GM21576 (cell line): ENCODE measurements around the gene TOM1L1.
A peak's percentile ranks its signal among the peaks of the same experiment; 100 is the strongest.
"Not testable (repeated sequence)": the region's sequence is repeated elsewhere in the genome, so short reads cannot be mapped to it uniquely, and the experiment has no call there.

Experiments
- ATAC-seq: cut with Tn5 transposase; IDR thresholded peaks from one replicate; pipeline ENCODE4 v1.9.1; 2021; ENCODE audit warnings: mild to moderate bottlenecking, moderate library complexity; ENCODE audit not compliant: unreplicated experiment

TOM1L1 gene, protein sequence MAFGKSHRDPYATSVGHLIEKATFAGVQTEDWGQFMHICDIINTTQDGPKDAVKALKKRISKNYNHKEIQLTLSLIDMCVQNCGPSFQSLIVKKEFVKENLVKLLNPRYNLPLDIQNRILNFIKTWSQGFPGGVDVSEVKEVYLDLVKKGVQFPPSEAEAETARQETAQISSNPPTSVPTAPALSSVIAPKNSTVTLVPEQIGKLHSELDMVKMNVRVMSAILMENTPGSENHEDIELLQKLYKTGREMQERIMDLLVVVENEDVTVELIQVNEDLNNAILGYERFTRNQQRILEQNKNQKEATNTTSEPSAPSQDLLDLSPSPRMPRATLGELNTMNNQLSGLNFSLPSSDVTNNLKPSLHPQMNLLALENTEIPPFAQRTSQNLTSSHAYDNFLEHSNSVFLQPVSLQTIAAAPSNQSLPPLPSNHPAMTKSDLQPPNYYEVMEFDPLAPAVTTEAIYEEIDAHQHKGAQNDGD

DNA sequence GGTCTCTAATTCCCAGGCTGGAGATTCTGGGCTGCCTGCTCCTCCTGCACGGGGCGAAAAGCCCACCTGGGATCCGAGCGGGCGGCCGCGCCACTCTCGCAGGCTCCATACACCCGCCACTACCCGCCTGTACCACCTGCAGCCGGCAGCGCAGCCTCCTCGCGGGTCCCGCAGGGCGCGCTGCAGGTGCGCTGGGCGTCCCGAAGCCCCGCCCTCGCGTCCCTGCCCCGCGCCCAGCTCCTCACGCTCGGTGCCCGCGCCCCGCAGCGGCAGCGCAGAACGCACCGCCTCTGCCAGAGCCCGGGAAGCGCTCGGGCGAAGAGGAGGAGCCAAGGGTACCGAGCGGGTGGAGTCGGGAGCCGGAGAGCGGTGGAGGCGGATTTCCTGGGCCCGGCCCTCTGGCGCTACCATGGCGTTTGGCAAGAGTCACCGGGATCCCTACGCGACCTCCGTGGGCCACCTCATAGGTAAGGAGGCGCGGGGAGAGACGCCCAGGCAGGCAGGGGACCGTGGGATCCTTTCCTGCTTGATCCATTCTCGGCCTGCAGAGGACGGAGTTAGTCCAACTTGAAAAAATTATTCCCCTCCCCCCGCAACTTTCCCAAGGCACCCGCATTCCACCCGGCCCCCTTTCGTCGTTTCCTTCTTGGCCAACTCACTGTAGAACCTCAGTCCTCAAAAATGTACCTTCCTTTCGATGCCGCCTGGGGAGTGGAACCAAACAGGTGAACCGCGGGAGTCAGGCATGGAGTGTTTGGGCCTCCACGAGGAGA lies at the start of gene TOM1L1:
TOM1L1 (plus strand) TSS at position 396 of the 773 bp plus-strand sequence; CDS start at position 410, 14 bp downstream.
- ATAC-seq, result no peak

GRCh38 chr17:54859187-54859586 lies 41.5 kb upstream of the TOM1L1 start:
- no peak for ATAC-seq

DNA sequence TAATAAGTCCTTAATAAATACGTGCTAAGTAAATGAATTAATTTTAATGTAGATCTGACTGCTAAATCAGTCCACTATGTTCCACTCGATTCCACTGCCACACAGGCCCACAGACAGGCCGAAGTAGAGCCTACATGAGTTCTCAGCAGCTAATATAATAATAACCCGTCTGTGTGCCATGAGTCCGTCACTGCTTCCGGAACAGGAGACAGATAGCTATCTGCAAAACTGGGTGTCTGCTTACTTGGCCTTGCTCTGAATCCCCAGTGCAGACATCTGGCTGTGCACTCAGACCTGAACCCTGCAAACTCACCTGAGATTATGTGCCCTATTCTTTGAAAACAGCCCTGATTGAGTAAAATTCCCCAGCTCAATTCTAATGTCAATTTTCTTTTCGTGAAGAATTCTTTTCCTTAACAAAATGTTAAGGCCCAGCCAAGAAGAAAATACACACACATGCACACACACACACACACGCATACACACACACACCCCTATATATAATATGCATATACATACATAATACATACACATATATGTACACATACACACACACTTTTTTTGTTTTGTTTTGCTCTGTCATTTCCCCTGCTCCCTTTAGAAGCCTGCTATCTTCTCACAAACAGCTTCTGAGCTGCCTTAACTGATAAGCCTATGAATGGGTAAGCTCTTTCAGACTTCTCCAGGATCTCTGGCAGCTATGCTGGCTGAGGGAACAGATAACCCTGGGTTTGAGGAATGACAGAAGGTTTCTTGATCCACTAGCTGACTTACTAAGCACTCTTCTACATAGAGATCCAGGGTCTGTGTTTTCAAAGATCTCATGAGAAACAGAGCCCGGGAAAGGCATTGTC lies 39.8 kb upstream of the TOM1L1 start:
- no peak for ATAC-seq

GRCh38 chr17:54861471-54861983 lies 39.1 kb upstream of the TOM1L1 start:
- ATAC-seq, result no peak

DNA sequence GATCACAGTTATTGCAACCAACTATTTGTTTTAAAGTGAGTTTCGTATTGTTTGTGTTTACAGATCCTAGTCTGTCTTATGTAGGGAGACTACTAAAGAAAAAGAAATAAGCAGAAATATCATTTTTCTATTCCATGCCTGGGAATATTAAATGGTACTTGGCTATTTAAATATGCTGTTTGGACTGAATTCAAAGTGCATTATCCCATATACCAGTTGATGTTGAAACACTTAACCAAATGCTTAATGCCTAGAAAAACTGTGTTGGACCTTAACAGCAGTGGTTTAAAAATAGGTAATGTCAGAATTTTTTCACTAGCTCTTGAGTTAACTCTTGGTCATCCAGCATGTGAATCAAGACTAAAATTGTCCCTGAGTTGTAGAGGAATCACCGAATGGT lies 37.5 kb upstream of the TOM1L1 start:
- ATAC-seq, result no peak

- ATAC-seq, result no peak
Measured at GRCh38 chr17:54864070-54864469, 36.6 kb upstream of the TOM1L1 start.

GRCh38 chr17:54864636-54865356 lies 35.9 kb upstream of the TOM1L1 start:
- ATAC-seq, result no peak

GRCh38 chr17:54867634-54868033 lies 33.0 kb upstream of the TOM1L1 start:
- no peak for ATAC-seq

DNA sequence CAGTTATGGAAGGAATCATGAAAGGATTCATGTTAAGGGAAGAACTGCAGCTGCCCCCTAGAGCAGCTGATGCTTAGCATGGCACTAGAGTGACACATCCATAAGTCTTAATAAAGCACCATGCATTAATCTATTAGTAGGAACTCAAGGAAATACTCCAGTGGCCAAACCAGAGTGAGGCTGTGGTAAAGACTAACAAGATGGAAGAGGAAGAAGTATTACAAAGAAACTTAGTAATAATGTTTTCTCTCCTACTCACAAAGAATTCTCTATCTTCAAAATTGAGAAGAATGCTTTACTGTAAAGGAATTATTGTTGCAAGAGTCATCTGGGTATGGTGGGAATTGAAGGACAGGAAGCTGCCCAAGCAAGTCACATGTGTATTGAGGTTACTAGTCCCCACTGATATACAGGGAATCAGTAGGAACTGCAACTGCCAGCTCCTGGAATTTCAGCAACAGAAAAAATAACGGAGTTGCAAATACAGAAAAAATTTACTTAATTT lies 29.9 kb upstream of the TOM1L1 start:
- ATAC-seq, result no peak

GRCh38 chr17:54875906-54876305 lies 24.7 kb upstream of the TOM1L1 start:
- not testable (repeated sequence) for ATAC-seq

- ATAC-seq, result no peak
Measured at GRCh38 chr17:54876656-54877195, 23.9 kb upstream of the TOM1L1 start.

- ATAC-seq, result no peak
Measured at GRCh38 chr17:54881255-54881972, 19.2 kb upstream of the TOM1L1 start.

DNA sequence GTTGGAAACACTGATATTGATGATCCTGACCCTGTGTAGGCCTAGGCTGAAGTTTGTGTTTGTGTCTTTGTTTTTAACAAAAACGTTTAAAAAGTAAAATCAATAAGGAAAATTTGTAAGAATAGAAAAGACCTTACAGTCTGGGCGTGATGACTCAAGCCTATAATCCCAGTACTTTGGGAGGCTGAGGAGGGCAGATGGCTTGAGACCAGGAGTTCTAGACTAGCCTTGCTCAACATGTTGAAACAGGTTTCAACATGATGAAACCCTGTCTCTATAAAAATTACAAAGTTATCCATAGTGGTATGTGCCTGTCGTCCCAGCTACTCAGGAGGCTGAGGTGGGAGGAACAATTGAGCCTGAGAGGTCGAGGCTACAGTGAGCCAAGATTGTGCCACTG lies 18.3 kb upstream of the TOM1L1 start:
- ATAC-seq, result no peak

DNA sequence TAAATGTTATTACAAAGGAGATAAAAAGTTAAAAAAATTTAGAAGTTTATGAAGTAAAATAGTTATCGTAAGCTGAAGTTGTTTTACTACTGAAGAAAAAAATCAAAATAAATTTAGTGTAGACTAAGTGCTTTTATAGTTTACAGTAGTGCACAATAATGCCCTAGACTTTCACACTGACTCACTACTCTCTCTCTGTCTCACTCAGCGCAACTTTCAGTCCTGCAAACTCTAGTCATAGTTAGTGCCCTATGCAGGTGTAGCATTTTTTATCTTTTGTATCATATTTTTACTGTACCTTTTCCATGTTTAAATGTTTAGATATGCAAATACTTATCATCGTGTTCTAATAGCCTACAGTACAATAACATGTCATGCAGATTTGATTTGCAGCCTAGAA lies 17.7 kb upstream of the TOM1L1 start:
- ATAC-seq, result peak; percentile 85

GRCh38 chr17:54883939-54884338 lies 16.7 kb upstream of the TOM1L1 start:
- ATAC-seq, result no peak

GRCh38 chr17:54887787-54888186 lies 12.9 kb upstream of the TOM1L1 start:
- no peak for ATAC-seq

DNA sequence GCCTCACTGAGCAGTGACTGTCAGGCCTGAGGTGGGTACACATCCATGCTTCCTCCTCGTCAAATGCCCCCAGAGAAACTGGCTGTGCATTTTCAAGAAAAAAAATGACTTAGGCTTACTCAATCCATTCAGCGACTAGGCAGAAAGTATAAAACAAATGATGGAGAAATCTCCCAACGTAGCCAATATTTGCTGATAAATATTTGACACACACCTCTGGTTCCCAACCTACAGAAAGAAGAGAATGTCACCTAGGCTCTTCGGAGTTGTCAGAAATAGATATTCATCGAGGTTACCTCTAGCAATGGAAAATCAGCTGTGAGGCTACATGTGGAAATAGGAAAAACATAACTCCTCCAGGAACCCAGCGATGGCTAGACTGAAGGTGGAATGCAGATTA lies 12.4 kb upstream of the TOM1L1 start:
- ATAC-seq, result no peak

- ATAC-seq, result no peak
Measured at GRCh38 chr17:54888981-54889380, 11.7 kb upstream of the TOM1L1 start.

- no peak for ATAC-seq
Measured at GRCh38 chr17:54891176-54891821, 9.4 kb upstream of the TOM1L1 start.
